Lower lobe of right lung (tissue), 2 donors: ENCODE measurements around the gene FAM184B. TPM values are rescaled to one million over a fixed set of nuclear protein-coding genes. Genes with fewer than 3 reads are reported as not detected.

Experiments
- ATAC-seq, 2 donors: fragments of 200-7000 bp; cut with Tn5 transposase; one replicate each; pipeline ENCODE4 v1.9.1; 2020 to 2022; ENCODE audit warnings: mild to moderate bottlenecking in 2 of 2, moderate library complexity in 2 of 2
- DNase-seq: peaks from one replicate; pipeline ENCODE4 v3.0.0-alpha.2; 2020
- H3K27ac ChIP-seq: fragments of 200-600 bp; one replicate; pipeline ENCODE4 v1.8.0; 2022
- H3K27me3 ChIP-seq: fragments of 200-600 bp; one replicate; pipeline ENCODE4 v1.8.0; 2022; ENCODE audit warnings: low read depth
- H3K36me3 ChIP-seq: fragments of 200-600 bp; one replicate; pipeline ENCODE4 v1.8.0; 2022; ENCODE audit warnings: mild to moderate bottlenecking
- H3K4me1 ChIP-seq: fragments of 200-600 bp; one replicate; pipeline ENCODE4 v1.8.0; 2022
- H3K4me3 ChIP-seq: fragments of 200-600 bp; one replicate; pipeline ENCODE4 v1.8.0; 2022; ENCODE audit warnings: mild to moderate bottlenecking
- H3K9me3 ChIP-seq: fragments of 200-600 bp; one replicate; pipeline ENCODE4 v1.8.0; 2022
- intact Hi-C: fragments of 100-400 bp; cut with DNase I; formaldehyde crosslinking; loops from one replicate; pipeline ENCODE4 v1.11.0; 2022
- total RNA-seq: library from RNA; stranded (reverse); fragmentation: NEBNext Ultra II Directional; extraction: Animal tissue kit (Norgen Biotek cat#: 25700); gene quantifications from one replicate; pipeline ENCODE4 v1.2.1, GENCODE V29; 2021
- TF ChIP-seq, protein P1 (sequence below): fragments of 200-600 bp; IDR thresholded peaks from one replicate; pipeline ENCODE4 v1.8.0; 2022; ENCODE audit warnings: antibody characterized with exemption, mild to moderate bottlenecking
- donor health status: DM: no; HTN: yes; CAD: no; lungs with severe emphysema.

The FAM184B gene
- total RNA-seq, 1 donor from 2014 or later, result 0.24 TPM

GRCh38 chr4:17584521-17585213, 196.8 kb downstream of the FAM184B start:
- no peak for DNase-seq
- Histone ChIP-seq H3K27me3 (no peaks in the 10 kb centered on the region), H3K4me1 (peaks cover 34% of the 10 kb centered on the region), H3K4me3 (no peak overlapping the region), H3K36me3 (peaks cover 91% of the 10 kb centered on the region), H3K9me3 (no peaks in the 10 kb centered on the region), H3K27ac (no peak overlapping the region)
- TF ChIP-seq, protein P1, sequence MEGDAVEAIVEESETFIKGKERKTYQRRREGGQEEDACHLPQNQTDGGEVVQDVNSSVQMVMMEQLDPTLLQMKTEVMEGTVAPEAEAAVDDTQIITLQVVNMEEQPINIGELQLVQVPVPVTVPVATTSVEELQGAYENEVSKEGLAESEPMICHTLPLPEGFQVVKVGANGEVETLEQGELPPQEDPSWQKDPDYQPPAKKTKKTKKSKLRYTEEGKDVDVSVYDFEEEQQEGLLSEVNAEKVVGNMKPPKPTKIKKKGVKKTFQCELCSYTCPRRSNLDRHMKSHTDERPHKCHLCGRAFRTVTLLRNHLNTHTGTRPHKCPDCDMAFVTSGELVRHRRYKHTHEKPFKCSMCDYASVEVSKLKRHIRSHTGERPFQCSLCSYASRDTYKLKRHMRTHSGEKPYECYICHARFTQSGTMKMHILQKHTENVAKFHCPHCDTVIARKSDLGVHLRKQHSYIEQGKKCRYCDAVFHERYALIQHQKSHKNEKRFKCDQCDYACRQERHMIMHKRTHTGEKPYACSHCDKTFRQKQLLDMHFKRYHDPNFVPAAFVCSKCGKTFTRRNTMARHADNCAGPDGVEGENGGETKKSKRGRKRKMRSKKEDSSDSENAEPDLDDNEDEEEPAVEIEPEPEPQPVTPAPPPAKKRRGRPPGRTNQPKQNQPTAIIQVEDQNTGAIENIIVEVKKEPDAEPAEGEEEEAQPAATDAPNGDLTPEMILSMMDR, result no peak
- no peak for ATAC-seq
- intact Hi-C loops, result no loop called here

- Histone ChIP-seq H3K27ac (no peak overlapping the region), H3K9me3 (no peaks in the 10 kb centered on the region), H3K4me3 (no peak overlapping the region), H3K36me3 (peaks cover 84% of the 10 kb centered on the region), H3K4me1 (peaks cover 41% of the 10 kb centered on the region), H3K27me3 (no peaks in the 10 kb centered on the region)
- intact Hi-C loops, result no loop called here
- no peak for DNase-seq
- TF ChIP-seq, protein P1, result no peak
- no peak for ATAC-seq
These were observed 197.5 kb downstream of the FAM184B start for GRCh38 chr4:17583941-17584340.

DNA sequence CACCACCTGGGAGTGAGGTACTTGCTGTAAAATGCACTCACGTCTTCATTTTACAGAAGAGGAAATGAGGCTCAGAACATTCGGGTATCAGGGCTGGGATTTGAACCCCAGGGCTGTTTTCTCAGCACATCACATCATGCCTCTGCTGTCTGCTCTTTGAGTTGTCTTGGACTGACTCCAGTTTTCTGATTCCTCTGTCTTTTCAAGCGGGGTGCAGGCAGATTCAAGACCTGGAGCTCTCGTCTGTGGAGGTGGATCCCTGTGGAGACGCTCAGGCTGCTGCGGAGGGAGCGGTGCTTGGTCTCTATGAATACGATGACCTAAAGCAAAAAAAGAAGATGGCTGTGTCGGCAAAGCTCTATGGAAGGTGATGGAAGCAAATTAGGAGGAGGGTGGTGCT, 198.1 kb downstream of the FAM184B start:
- H3K9me3 ChIP-seq, result no peaks in the 10 kb centered on the region
- no peak overlapping the region for H3K27ac ChIP-seq
- intact Hi-C loops, result no loop called here
- no peaks in the 10 kb centered on the region for H3K27me3 ChIP-seq
- H3K36me3 ChIP-seq, result peaks cover 78% of the 10 kb centered on the region
- H3K4me1 ChIP-seq, result peaks cover 48% of the 10 kb centered on the region
- TF ChIP-seq, protein P1, result no peak
- no peak overlapping the region for H3K4me3 ChIP-seq
- ATAC-seq, result no peak
- no peak for DNase-seq

DNA sequence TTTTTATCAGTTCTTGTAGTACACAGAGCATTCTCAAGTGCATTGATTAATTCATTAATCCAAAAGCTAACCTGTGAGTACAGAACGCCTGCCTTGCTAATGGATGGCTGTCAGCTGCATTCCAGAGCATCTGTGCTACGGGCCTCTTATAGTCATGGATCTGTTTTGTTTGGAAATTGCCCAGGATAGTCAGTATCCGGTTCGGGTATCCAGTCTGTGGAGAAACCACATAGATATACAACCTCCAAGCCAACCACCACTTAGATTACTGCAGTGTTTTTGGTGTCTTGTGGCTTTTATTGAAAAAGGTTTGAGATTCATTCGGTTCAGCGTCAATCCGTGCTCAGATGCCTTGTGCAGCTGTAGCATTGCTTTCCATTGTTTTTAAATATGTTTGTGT, 200.5 kb downstream of the FAM184B start:
- H3K4me3 ChIP-seq, result peak overlapping the region; percentile 65
- TF ChIP-seq, protein P1, result no peak
- H3K36me3 ChIP-seq, result peaks cover 55% of the 10 kb centered on the region
- H3K27me3 ChIP-seq, result no peaks in the 10 kb centered on the region
- ATAC-seq, result no peak
- H3K9me3 ChIP-seq, result no peaks in the 10 kb centered on the region
- peak overlapping the region; percentile 91 for H3K27ac ChIP-seq
- DNase-seq, result no peak
- intact Hi-C loops, result no loop called here
- H3K4me1 ChIP-seq, result peaks cover 53% of the 10 kb centered on the region

Other genes starting within 250 kb of the FAM184B start
- 125 TPM for gene LAP3, start 204.4 kb downstream of the FAM184B start, total RNA-seq
- gene MED28, start 167.0 kb downstream of the FAM184B start, total RNA-seq, result 46.2 TPM
- gene DCAF16, start 29.1 kb upstream of the FAM184B start, total RNA-seq, result 26.1 TPM
- gene NCAPG, start 29.4 kb upstream of the FAM184B start, total RNA-seq, result 2.2 TPM
- gene LCORL, start 240.1 kb upstream of the FAM184B start, total RNA-seq, result 13.6 TPM